GM19023 (cell line): Measurements from ENCODE around the gene CACNB4.
A peak's percentile ranks its signal among the peaks of the same experiment; 100 is the strongest.
"Not testable (repeated sequence)": the region's sequence is repeated elsewhere in the genome, so short reads cannot be mapped to it uniquely, and the experiment has no call there.

Experiments used
- ATAC-seq: cut with Tn5 transposase; IDR thresholded peaks from one replicate; pipeline ENCODE4 v1.9.1; 2021; ENCODE audit warnings: mild to moderate bottlenecking, moderate library complexity; ENCODE audit not compliant: unreplicated experiment

Gene CACNB4

GRCh38 chr2:152055366-152056108, 43.3 kb downstream of the CACNB4 start:
- ATAC-seq: no peak

- no peak for ATAC-seq
Measured at GRCh38 chr2:152054593-152054992, 44.3 kb downstream of the CACNB4 start.

GRCh38 chr2:152051436-152051835, 47.4 kb downstream of the CACNB4 start:
- ATAC-seq: peak; percentile 40

GRCh38 chr2:152050915-152051314, 47.9 kb downstream of the CACNB4 start:
- ATAC-seq: no peak

- ATAC-seq: no peak
Measured at GRCh38 chr2:152050341-152050740, 48.5 kb downstream of the CACNB4 start.

- no peak for ATAC-seq
Measured at GRCh38 chr2:152049541-152049940, 49.3 kb downstream of the CACNB4 start.

GRCh38 chr2:152047824-152048471, 50.9 kb downstream of the CACNB4 start:
- no peak for ATAC-seq

- peak; percentile 59 for ATAC-seq
Measured at GRCh38 chr2:152046940-152047339, 51.9 kb downstream of the CACNB4 start.

- no peak for ATAC-seq
Measured at GRCh38 chr2:152042636-152043615, 55.9 kb downstream of the CACNB4 start.

GRCh38 chr2:152038441-152038958, 60.3 kb downstream of the CACNB4 start:
- ATAC-seq: no peak

- no peak for ATAC-seq
Measured at GRCh38 chr2:152037743-152038435, 61.0 kb downstream of the CACNB4 start.

- peak; percentile 87 for ATAC-seq
Measured at GRCh38 chr2:152036611-152037469, 62.0 kb downstream of the CACNB4 start.

GRCh38 chr2:152034257-152034801, 64.5 kb downstream of the CACNB4 start:
- no peak for ATAC-seq

GRCh38 chr2:152033011-152033925, 65.6 kb downstream of the CACNB4 start:
- no peak for ATAC-seq

- ATAC-seq: no peak
Measured at GRCh38 chr2:152031747-152032306, 67.0 kb downstream of the CACNB4 start.

- not testable (repeated sequence) for ATAC-seq
Measured at GRCh38 chr2:152030596-152031328, 68.1 kb downstream of the CACNB4 start.

GRCh38 chr2:152028182-152028862, 70.5 kb downstream of the CACNB4 start:
- peak; percentile 36 for ATAC-seq
